Loucy (cell line): ENCODE data around the gene ANKRD55.

Source experiments
- CTCF ChIP-seq: fragments of 200-600 bp; sonication (generic); conservative IDR thresholded peaks from 2 replicates; pipeline ENCODE4 v1.5.1; 2014; ENCODE audit warnings: mild to moderate bottlenecking, antibody characterized with exemption, low read length
- EZH2phosphoT487 ChIP-seq: fragments of 200-600 bp; IDR thresholded peaks from 2 replicates; pipeline ENCODE4 v1.6.1; 2018; ENCODE audit warnings: antibody characterized with exemption, mild to moderate bottlenecking, moderate library complexity, borderline replicate concordance

DNA sequence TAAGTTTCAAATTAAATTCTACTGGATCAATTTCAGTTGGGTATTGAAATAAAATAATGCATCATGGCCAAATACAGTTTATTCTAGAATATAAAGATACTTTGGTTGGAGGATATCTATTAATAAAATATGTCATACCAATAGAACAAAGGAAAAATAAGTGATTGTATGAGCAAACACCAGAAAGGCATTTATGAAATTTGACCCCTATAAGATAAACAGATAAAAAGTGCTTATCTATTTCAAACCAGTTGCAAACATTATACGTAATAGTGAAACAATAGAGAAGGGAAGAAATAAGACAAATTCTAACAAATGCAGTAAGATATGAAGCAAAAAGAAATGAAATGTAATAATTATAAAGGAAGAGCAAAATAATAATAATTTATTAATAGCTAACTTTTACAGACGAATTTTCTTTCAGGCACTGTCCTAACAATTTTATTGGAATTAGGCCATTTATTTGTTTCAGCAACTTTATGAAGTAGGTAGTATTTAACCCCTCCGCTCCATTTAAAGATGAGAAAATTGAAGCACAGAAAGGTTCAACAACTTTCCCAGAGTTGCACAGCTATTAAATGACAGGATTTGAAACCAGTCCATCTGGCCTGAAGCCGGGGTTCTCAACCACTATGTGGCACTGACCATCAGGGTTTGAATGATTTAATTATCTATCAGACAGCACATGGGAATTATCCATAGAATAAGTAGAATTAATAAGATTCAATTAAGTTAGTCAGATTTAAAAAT is 20.8 kb downstream of the ANKRD55 start:
- no peak for TF ChIP-seq CTCF
- TF ChIP-seq EZH2phosphoT487 = no peak
